OCI-LY7 (cell line): ENCODE measurements around the gene AMZ2.

Experiments used
- CTCF ChIP-seq: fragments of 200-600 bp; sonication (generic); conservative IDR thresholded peaks from 2 replicates; pipeline ENCODE4 v1.5.1; 2014; ENCODE audit warnings: mild to moderate bottlenecking, antibody characterized with exemption, low read length, moderate library complexity, mixed read lengths
- EZH2phosphoT487 ChIP-seq: fragments of 200-600 bp; sonication (generic); IDR thresholded peaks from 2 replicates; pipeline ENCODE4 v1.6.1; 2018; ENCODE audit warnings: low read depth, borderline replicate concordance, mild to moderate bottlenecking, mixed run types, antibody characterized with exemption, low read length, moderate library complexity, mixed read lengths

GRCh38 chr17:68238871-68239253 lies 9.0 kb upstream of the AMZ2 start:
- no peak for TF ChIP-seq CTCF
- no peak for TF ChIP-seq EZH2phosphoT487
